HG03565 (cell line): ENCODE data around the gene NUDT14.

Experiments used
- ATAC-seq: cut with Tn5 transposase; IDR thresholded peaks from one replicate; pipeline ENCODE4 v1.9.1; 2021; ENCODE audit warnings: mild to moderate bottlenecking, moderate library complexity; ENCODE audit not compliant: unreplicated experiment

The NUDT14 gene

DNA sequence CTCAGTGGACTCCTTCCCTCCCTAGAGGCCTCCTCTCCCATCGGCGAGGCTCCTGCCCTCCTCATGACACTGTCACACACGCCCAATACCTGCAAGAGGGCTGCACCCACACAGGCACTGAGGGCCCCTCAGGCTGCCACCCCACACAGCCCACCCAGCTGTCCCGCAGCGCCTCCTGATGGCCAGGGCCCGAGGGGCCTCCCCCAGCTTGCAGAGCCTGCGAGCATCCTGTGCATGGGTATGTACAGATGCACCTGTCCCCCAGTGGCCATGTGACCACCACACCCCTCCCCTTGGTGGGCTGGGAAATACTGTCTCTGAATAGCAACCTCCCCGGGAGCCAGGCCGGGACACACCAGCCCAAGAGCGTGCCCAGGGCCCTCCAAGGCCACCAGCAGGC is 19.0 kb upstream of the NUDT14 start:
- ATAC-seq, result no peak

DNA sequence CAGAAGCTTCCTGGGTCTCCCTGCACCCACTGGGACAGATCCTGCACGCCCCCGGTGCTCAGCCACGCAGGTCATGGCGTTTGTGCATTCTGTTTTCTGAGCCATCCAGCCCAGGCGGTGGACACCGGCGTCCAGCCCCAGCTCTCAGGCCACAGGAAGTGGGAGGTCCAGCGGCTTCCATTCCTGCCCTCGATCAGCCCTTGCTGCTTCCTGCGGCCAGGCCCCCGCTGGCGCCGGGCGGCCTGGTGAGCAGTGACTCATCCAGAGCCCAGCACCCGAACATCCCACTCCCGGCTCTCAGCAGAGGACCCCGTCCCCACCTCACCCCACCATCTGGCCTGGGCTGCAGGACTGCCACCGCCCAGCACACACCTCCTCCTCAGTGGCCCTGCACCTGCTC is 18.0 kb upstream of the NUDT14 start:
- no peak for ATAC-seq

DNA sequence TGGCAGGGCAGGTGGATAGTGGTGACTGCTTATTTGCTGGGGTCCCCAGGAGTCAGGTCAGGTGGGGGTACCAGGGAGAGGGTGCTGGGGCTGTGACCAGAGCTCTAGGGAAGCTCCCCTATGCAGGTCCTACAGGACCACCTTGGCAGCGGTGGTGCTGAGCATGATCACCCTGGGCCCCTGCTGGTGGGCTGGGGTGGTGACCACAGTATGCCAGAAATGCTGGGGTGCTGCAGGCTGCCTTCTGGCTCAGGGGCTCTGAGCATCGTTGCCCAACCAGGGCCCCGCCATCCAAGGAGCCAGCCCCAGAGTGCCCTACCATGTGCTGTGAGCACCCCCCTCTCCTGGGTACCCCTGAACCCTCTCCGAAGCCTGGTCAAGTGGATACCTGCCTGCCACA is 17.5 kb upstream of the NUDT14 start:
- no peak for ATAC-seq

DNA sequence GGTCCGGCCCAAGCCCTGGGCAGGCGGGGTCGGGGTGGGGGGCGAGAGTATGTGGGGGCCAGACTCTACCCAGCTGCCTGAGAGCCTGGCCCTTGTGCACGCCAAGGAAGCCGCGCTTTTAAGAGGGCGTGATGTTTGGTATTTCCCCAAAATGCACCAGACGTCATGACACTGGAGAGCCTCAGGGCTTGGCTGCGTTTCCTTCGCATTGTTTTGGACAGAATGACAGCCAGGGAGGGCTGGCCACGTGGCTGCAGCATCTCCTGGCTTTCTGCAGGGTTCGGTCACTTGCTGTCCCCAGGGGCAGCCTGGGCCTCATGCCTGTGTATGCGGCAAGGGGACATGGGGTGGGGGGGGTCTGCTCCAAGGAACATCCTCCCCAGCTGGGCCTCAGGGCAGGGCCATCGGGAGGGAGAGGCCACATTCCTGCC is 16.1 kb upstream of the NUDT14 start:
- no peak for ATAC-seq

DNA sequence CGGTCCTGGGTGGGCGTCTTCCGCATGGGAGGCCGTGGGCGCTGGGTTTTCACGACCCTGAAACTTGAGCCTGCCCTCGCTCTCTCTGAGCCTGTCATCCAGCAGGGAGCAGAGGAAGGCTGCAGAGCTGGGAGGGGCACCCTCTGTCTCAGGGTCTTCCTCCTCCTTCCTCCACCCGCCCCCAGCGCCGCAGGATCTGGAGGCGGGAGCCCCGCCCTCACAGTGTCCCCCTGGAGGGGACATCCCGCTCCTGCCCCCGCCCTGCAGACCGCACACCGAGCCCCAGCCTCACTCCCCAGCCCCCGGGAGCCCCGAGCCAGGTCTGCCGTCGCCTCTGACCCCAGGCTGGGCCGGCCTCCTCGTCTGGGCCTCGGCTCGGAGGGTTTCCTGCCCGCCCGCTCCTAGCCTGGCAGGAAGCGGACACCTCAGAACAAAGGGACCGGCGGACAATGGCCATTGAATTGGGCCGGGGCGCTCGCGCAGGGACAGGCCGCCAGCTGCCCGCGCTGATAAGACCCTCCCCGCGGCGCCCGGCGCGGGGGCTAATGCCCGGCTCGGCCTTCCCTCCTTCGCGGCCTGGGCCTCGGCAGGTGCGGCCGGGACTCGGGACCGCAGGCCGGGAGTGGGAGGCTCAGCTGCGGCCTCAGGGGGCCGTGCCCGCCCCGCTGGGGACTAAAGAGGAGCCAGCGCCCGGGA is 15.3 kb upstream of the NUDT14 start:
- no peak for ATAC-seq

DNA sequence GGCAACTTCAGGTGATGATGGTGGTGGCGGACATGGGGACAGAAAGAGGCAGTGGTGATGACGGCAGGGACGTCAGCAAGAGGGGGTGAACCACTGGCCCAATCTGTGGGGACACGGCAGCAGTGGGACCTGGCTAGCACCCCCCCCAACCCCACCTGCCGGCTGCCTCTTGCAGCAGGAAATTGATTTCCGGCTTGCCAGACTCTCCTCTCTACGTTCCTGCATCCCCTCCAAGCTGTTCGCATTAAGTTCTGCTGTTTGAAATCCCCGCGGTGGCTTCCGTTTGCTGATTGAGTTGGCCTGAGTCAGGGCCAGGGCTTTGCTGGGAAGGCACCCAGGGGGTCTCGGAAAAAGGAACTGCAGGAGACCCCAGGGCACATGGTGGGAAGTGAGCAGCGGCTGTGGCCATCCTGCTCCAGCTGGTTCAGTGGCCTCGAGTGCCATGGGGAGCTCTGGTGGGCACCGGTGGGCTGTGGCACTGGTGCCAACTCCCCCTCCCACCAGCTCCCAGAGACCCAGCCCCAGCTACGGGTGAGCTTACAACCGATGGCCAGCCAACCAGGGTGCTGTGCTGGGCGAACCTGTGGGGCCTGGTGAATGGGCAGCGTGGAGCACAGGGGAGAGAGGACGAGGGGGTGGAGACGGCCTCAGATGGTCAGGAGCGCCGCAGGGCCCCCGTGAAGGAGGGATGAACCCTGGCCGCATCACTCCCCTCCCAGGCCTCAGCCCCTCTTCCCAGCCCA is 14.6 kb upstream of the NUDT14 start:
- ATAC-seq, result no peak

DNA sequence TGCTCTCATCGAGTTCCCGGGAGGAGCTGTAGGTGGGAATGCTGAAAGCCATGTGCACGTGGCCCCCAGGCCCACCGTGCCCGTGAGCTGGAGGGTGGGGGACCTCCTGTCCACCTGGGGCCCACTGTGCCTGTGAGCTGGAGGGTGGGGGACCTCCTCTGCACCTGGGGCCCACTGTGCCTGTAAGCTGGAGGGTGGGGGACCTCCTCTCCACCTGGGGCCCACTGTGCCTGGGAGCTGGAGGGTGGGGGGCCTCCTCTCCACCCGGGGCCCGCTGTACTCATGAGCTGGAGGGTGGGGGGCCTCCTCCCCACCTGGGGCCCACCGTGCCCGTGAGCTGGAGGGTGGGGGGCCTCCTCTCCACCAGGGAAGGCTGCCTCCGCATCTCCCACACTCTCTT is 13.9 kb upstream of the NUDT14 start:
- ATAC-seq, result no peak

DNA sequence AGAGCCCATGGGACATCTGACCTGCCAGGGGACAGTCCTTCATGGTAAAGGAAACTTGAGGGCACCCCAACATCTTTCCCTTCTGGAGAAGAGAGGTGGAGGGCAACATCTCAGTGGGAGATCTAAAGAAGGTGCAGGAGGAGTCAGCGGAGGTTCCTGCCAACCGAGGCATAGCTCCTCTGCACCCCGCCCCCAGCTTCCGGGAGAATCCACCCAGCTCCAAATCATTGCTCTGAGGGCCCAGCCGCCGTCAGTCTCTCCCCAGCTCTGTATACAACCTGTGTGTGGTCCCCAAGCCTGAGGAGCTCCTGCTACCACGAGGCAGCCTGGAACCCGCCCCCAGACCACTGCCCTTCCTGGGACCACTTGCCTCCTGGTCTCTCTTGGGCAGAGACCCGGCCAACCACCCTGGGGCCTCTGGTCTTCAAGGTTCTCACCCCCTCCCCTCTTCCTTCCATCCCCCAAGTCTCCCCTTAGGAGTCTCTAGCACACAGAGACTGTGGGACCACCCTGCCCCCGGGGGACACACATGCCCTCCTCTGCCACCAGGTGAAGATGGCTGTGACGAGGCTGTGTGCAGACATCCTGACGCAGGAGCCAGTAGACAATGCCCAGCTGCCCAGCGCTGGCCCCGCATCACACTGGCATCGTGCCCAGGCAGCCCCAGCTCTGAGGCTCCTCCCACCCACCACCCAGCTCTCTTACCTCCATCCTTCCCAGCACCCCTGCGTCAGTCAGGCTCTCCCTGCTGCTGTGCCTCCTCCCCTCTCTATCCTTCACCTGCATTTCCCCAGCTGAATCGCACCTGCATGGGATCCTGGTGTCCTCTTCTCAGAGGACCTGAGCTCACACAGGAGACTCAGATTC is 13.0 kb upstream of the NUDT14 start:
- no peak for ATAC-seq

DNA sequence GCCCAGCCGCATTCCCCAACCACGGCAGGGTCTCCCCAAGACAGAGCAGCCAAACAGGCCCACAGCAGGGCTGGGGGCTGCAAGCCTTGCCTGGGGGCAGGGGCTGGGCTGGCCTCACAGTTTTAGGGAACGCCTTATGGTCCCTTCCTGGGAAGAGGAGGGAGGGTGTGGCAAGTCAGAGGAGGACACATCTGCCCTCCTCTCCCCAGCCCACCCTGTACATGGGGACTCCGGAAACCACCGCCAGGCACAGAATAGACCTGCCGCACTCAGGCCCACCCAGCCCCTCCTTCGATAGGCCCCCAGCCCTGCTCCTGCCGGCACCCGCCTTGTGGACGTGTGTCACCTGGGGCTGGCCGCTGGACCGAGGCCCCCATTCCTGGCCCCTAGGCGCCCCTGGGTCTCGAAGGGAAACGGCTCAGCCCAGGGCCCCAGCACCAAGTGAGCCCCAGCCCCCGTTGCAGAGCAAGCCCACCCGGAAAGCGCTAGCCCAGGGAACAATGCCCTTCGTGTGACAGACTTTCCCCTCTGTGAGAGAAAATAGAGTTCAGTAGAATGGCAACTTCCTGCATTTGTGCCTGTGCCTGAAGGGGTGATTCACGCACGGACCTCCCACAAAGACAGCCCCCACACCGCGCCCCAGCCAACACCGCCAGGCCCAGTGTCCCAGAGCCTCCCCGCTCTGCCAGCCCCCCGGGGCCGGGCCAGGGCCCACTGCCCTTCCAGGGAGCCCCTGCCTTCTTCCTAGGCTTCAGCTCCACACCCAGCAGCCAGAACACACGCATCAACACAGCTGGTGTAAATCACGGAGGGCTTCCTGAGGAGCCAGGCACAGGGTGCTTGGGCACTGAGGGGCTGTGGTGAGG is 12.0 kb upstream of the NUDT14 start:
- ATAC-seq, result no peak

DNA sequence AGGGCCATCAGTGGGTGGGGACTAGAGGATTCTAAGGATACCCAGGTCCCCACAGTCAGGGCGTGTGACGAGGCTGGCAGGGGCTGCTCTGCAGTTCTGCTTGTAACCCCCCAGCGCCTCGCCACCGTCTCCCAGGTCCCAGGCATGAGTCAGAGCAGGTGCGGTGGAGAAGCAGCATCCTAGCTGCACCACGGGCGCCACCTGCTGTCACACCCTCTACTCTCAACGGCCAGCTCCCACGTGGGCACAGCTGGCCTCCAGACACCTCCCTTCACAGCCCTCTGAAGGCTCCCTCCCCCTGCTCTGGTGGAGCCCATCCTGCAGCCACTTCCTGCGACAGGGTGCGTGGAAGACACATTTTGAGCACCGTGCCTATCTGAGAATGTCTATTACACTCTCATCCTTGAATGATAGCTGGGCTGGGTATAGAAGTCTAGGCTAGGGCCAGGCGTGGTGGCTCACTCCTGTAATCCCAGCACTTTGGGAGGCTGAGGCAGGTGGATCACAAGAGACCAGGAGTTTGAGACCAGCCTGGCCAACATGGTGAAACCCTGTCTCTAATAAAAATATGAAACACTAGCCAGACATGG is 6.9 kb upstream of the NUDT14 start:
- no peak for ATAC-seq

DNA sequence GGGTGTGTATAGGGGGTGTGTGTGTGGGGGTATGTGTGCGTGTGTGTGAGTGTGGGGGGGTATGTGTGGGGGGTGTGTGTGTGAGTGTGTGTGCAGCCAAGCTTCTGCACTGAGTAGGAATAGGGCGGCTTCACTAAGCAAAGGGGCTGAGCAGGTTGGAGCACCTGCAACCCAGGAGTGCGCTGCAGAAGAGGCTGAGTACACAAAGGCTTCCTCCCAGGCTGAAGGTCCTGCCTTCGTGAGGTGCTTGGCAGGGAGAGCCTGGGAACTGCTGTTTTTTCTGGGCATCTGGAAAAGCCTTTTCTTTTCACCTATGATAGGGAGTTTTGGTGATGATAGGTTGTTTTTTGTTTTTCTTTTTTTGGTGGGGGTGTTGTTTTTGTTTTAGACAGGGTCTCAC is 6.0 kb upstream of the NUDT14 start:
- no peak for ATAC-seq

DNA sequence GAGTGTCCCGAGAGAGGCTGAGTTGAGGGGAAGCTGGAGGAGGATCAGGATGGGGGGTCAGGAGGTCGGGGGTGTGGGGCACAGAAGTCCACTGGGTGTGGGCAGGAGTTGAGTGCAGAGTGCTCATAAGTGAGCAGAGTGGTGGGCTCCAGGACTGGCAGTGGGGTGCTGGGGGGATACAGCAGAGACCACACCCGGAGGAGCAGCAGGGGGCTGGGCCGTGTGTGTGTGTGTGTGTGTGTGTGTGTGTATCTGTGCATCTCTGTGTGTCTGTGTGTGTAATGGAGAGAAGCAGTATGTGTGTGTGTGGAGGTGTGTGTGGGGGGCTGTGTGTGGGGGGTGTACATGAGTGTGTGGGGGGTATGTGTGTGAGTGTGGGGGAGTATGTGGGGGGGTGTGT is 4.9 kb upstream of the NUDT14 start:
- ATAC-seq, result no peak

DNA sequence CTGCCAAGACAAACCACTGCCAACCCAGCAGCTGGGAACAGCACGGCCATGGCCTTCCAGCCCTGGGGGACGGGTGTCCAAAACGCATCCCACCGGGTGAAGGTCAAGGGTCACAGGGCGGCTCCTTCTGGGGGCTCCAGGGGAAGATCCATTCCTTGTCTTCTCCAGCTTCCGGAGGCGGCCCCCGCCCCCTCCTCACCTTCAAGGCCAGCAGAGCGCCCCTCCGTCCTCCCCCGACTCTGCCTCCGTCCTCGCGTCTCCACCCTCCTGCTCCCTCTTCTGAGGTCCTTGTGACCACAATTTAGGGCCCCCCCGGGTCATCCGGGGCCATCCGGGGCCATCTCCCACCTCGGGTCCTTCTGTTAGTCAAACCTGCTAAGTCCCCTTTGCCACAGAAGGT is 3.9 kb upstream of the NUDT14 start:
- no peak for ATAC-seq

DNA sequence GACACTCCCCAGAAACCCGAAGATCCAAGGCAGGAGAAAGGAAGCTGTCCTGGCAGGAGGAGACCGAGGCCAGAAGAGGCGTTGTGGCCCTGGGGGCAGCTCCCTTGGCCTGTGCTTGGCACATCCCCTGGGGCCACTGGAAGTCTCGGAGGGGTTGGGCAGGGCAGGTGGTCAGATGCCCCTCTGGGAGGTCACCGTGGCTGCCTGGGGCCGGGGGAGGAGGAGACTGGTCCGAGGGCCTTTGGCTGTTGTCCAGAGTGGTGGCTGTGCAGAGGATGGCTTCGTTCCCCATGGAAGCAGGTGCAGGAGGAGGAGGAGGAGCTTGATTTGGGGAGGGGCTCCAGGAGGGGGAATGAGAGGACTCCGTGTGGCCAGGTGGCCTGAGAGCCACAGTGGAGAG is 3.3 kb upstream of the NUDT14 start:
- ATAC-seq, result no peak

DNA sequence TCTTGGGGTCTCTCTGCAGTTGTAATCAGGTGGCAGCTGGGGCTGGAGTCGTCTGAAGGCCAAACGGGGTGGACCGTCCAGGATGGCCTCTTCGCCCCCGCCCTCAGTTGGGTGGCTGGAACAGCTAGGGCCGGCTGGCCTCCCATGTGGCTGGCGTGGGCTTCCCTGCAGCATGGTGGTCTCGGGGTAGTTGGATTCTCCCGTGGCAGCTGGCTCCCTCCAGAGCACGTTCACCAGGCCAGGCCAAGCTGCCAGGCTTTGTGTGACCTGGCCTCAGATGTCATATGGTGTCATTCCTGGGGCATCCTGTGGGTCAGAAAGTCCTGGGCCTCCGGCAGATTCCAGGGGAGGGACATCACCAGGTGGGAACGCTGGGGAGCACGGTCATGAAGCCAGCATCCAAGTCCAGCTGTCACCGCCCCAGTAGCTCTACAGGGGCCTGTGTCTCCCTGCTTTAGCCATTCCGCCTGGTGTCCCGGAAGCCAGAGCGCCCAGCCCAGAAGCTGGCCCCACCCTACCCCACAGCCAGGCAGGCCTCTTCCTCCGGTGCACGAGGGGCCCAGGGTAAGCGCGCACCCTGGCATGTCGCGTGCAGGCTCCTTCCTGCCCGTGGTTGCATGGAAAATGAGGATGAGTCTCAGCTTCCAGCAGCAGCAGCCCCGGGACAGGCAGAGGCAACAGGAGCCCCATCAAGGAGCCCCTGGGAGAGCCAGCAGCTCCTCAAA is 1.3 kb upstream of the NUDT14 start:
- no peak for ATAC-seq

DNA sequence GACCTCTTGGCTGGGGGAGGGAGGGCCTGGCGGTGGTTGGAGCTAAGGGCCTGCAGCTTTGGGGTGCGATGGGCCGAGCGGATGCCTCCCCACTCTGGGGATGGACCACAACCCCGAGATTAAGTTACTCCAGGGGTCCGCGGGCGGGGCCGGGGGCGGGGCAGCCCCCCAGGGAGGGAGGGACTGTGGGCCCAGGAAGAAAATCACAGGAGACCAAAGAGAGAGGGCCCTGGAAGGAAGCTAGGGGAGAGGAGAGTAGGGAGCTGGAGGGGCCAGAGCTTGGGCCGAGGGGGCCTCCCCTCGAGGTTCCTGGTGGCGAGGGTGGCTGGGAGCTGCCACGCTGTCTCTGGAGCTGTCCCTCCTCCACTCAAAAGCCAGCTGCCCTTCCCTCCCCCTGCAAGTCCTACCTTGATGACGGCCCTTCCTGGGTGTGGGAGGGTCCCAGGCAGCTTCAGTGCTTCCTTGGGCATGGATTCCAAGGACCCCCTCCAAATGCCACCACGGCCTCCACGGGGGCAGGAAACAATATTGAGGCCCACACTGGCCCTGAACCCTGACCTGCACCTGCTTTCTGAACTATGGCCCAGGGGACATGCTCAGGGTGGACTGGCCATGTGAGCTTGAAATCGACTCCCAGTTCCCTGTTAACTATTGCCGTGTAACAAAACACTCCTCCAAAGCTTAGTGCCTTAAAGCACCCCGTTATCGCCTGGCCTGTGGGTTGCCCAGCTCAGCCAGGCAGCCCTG is 610 bp upstream of the NUDT14 start:
- ATAC-seq, result no peak

DNA sequence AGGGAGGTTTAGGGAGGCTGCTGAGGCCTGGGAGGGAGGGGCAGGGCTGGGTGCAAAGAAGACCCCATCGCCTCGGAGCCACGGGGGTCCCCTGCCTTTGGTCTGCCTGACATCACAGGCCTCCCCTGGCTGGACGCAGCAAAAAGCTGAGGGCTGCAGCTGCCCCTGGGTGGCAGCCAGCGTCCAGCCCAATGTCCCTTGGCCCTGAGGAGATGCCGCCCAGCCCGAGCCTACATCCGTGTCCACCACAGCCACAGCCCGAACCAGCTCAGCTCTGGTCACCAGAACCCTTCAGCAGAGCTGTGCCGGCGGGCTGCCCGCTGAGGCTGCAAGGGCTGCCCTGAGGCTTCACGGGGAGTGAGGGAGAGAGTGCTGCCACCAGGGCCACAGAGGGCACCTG is 1.9 kb downstream of the NUDT14 start:
- no peak for ATAC-seq

DNA sequence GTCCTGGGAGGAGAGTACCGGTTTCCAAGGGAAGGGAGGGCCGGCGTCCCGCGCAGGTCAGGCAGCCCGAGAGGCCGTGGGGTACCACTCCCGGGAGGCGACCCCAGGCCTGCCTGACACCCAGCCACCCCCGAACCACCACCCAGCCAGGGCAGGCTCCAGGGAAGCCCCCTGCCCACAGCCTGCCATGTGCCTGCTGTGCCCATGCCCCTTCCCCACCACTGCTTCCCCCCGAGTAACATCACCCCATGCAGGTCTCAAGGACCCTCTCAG is 2.3 kb downstream of the NUDT14 start:
- ATAC-seq, result no peak
